Astrocyte (in vitro differentiated cells and primary cell): ENCODE measurements around the gene ERC1. TPM values are rescaled to one million over a fixed set of nuclear protein-coding genes. Genes with fewer than 3 reads are reported as not detected.

Experiments used
- DNase-seq: peaks from one replicate; pipeline ENCODE4 v3.0.0-alpha.2; 2010; ENCODE audit warnings: low read depth
- FAIRE-seq: peaks from 2 replicates; lab custom pipeline; 2011; peaks lifted over from hg19 to GRCh38; lab: Jason Lieb, UNC
- H2AFZ ChIP-seq: 2 replicates; pipeline ENCODE4 v1.6.0; 2012; ENCODE audit warnings: low read depth, low read length, inconsistent platforms
- H3K27ac ChIP-seq: 2 replicates; pipeline ENCODE4 v1.5.1; 2011; ENCODE audit warnings: low read depth, low read length, inconsistent platforms
- H3K27me3 ChIP-seq: 2 replicates; pipeline ENCODE4 v1.6.0; 2011; ENCODE audit warnings: low read length, inconsistent platforms; ENCODE audit not compliant: insufficient read depth
- H3K36me3 ChIP-seq: 2 replicates; pipeline ENCODE4 v1.5.1; 2011; ENCODE audit warnings: low read length, inconsistent platforms; ENCODE audit not compliant: insufficient read depth
- H3K4me1 ChIP-seq: 2 replicates; pipeline ENCODE4 v1.5.1; 2011; ENCODE audit warnings: low read length, inconsistent platforms; ENCODE audit not compliant: insufficient read depth
- H3K4me2 ChIP-seq: 2 replicates; pipeline ENCODE4 v1.6.0; 2012; ENCODE audit warnings: low read length, inconsistent platforms
- H3K4me3 ChIP-seq: 2 replicates; pipeline ENCODE4 v1.5.1; 2011; ENCODE audit warnings: low read depth, mild to moderate bottlenecking, low read length, inconsistent platforms; ENCODE audit not compliant: insufficient read depth
- H3K79me2 ChIP-seq: 2 replicates; pipeline ENCODE4 v1.6.0; 2012; ENCODE audit warnings: mild to moderate bottlenecking, low read length, inconsistent platforms; ENCODE audit not compliant: insufficient read depth
- H3K9ac ChIP-seq: 2 replicates; pipeline ENCODE4 v1.6.0; 2012; ENCODE audit warnings: mild to moderate bottlenecking, low read length, inconsistent platforms
- H3K9me3 ChIP-seq: 2 replicates; pipeline ENCODE4 v1.5.1; 2012; ENCODE audit warnings: low read depth, mild to moderate bottlenecking, low read length, inconsistent platforms; ENCODE audit not compliant: insufficient read depth
- H4K20me1 ChIP-seq: 2 replicates; pipeline ENCODE4 v1.6.0; 2012; ENCODE audit warnings: low read length, inconsistent platforms; ENCODE audit not compliant: insufficient read depth
- H3K27ac Mint-ChIP-seq: one replicate; pipeline ENCODE4 v1.8.0; 2021; ENCODE audit warnings: mild to moderate bottlenecking, mixed read lengths; ENCODE audit not compliant: unreplicated experiment
- H3K27me3 Mint-ChIP-seq: one replicate; pipeline ENCODE4 v1.8.0; 2021; ENCODE audit warnings: low read depth, mixed read lengths; ENCODE audit not compliant: unreplicated experiment
- H3K36me3 Mint-ChIP-seq: one replicate; pipeline ENCODE4 v1.8.0; 2021; ENCODE audit warnings: low read depth, mixed read lengths; ENCODE audit not compliant: unreplicated experiment
- H3K4me1 Mint-ChIP-seq: one replicate; pipeline ENCODE4 v1.8.0; 2021; ENCODE audit warnings: low read depth, mixed read lengths; ENCODE audit not compliant: unreplicated experiment
- H3K4me3 Mint-ChIP-seq: one replicate; pipeline ENCODE4 v1.8.0; 2021; ENCODE audit warnings: mild to moderate bottlenecking, moderate library complexity, mixed read lengths; ENCODE audit not compliant: unreplicated experiment
- H3K9me3 Mint-ChIP-seq: one replicate; pipeline ENCODE4 v1.8.0; 2021; ENCODE audit warnings: mild to moderate bottlenecking, mixed read lengths; ENCODE audit not compliant: unreplicated experiment
- EZH2 ChIP-seq: IDR thresholded peaks from 2 replicates; pipeline ENCODE4 v1.6.1; 2012; ENCODE audit warnings: mild to moderate bottlenecking, low read length, inconsistent platforms; ENCODE audit not compliant: insufficient read depth
- total RNA-seq: library from RNA; stranded (reverse); gene quantifications from 2 replicates; pipeline ENCODE4 v1.2.1, GENCODE V29; 2021
- TF ChIP-seq, protein P1 (sequence below): IDR thresholded peaks from 2 replicates; pipeline ENCODE4 v1.5.1; 2011; ENCODE audit warnings: low read depth, mild to moderate bottlenecking, inconsistent platforms, low read length, moderate library complexity; ENCODE audit not compliant: insufficient read depth

ERC1 gene
- total RNA-seq, 1 donor from 2014 or later = 67.1 TPM

DNA sequence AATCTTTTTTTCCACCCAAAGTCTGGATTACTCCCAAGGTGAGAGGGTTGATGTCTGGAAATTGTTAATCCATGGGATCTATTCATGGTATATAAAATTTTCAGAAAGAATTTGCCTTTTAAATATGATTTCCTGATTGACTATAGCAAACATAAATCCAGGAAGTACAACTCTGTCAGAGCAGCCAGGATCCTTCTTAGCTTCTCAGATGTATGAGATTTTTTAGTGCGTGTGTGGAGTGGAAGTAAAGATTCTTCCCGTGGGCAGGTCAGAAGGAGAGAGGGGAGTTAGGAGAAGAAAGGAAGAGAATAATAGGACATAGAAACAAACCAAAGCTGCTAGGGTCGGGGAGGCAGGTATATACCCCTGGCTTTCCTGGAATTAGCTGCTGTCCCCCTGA, 444.0 kb downstream of the ERC1 start:
- H2AFZ ChIP-seq = no peak overlapping the region
- H3K27me3 ChIP-seq = no peaks in the 10 kb centered on the region
- no peaks in the 10 kb centered on the region for H4K20me1 ChIP-seq
- FAIRE-seq (no peak), DNase-seq (no peak)
- Mint-ChIP-seq H3K36me3 (peaks cover 2% of the 10 kb centered on the region), H3K27me3 (no peaks in the 10 kb centered on the region), H3K4me3 (no peak overlapping the region), H3K9me3 (no peaks in the 10 kb centered on the region), H3K4me1 (peaks cover 14% of the 10 kb centered on the region), H3K27ac (no peak overlapping the region)
- no peaks in the 10 kb centered on the region for H3K79me2 ChIP-seq
- H3K9me3 ChIP-seq = no peaks in the 10 kb centered on the region
- no peak for TF ChIP-seq EZH2
- TF ChIP-seq, protein P1, sequence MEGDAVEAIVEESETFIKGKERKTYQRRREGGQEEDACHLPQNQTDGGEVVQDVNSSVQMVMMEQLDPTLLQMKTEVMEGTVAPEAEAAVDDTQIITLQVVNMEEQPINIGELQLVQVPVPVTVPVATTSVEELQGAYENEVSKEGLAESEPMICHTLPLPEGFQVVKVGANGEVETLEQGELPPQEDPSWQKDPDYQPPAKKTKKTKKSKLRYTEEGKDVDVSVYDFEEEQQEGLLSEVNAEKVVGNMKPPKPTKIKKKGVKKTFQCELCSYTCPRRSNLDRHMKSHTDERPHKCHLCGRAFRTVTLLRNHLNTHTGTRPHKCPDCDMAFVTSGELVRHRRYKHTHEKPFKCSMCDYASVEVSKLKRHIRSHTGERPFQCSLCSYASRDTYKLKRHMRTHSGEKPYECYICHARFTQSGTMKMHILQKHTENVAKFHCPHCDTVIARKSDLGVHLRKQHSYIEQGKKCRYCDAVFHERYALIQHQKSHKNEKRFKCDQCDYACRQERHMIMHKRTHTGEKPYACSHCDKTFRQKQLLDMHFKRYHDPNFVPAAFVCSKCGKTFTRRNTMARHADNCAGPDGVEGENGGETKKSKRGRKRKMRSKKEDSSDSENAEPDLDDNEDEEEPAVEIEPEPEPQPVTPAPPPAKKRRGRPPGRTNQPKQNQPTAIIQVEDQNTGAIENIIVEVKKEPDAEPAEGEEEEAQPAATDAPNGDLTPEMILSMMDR = no peak
- H3K4me3 ChIP-seq = no peak overlapping the region
- H3K27ac ChIP-seq = no peak overlapping the region
- peak overlapping the region; percentile 13 for H3K4me2 ChIP-seq
- no peaks in the 10 kb centered on the region for H3K36me3 ChIP-seq
- peaks cover 6% of the 10 kb centered on the region for H3K4me1 ChIP-seq
- no peak overlapping the region for H3K9ac ChIP-seq

DNA sequence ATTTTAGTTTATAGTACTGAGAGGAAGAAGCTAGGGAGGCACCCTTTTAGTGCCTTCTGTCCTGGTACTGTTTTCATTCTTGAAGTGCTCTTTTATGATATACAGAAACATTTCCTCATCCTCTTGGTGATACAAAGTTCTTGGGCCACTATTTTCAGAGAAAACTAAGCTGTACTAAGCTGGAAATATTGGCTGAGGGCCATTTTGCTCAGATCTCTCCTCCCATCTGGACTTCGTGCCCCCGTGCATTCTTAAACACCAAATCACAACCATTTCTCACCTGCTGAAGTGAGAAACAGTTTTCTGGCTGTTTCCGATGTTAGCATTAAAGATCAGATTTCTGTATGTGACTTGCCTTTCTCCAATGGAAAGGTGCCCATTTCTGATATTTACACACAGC, 444.4 kb downstream of the ERC1 start:
- Histone ChIP-seq H3K36me3 (no peaks in the 10 kb centered on the region), H4K20me1 (no peaks in the 10 kb centered on the region), H3K79me2 (no peaks in the 10 kb centered on the region), H3K4me1 (peaks cover 6% of the 10 kb centered on the region), H2AFZ (no peak overlapping the region), H3K4me3 (no peak overlapping the region), H3K9ac (no peak overlapping the region), H3K27me3 (no peaks in the 10 kb centered on the region), H3K4me2 (peak overlapping the region; percentile 13), H3K27ac (no peak overlapping the region), H3K9me3 (no peaks in the 10 kb centered on the region)
- DNase-seq = peak; percentile 52
- Mint-ChIP-seq H3K27ac (no peak overlapping the region), H3K4me3 (no peak overlapping the region), H3K4me1 (peaks cover 14% of the 10 kb centered on the region), H3K36me3 (peaks cover 2% of the 10 kb centered on the region), H3K9me3 (no peaks in the 10 kb centered on the region), H3K27me3 (no peaks in the 10 kb centered on the region)
- no peak for TF ChIP-seq EZH2
- TF ChIP-seq, protein P1 = no peak
- FAIRE-seq = no peak

DNA sequence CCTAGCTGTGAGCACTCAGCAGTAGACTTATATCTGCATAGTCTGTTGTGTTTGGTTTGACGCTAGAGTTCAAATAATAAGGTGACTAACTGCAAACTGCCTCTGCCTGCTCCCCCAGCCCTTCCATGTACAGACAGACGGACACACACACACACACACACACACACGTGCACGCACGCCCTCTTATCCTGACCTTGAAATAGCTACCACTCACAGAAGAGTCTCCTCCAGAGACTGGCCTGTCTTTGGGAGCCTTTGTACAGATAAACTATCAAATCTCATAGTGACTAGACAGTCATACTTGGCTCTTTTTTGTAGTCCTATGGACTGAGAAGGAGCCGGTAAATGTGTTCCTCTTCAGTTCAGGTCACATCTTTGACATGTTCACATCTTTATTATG, 445.0 kb downstream of the ERC1 start:
- Histone ChIP-seq H3K9me3 (no peaks in the 10 kb centered on the region), H3K4me2 (no peak overlapping the region), H3K4me1 (peaks cover 6% of the 10 kb centered on the region), H3K4me3 (no peak overlapping the region), H3K27me3 (no peaks in the 10 kb centered on the region), H3K9ac (no peak overlapping the region), H2AFZ (no peak overlapping the region), H3K79me2 (no peaks in the 10 kb centered on the region), H3K36me3 (no peaks in the 10 kb centered on the region), H4K20me1 (no peaks in the 10 kb centered on the region), H3K27ac (no peak overlapping the region)
- Mint-ChIP-seq H3K27me3 (no peaks in the 10 kb centered on the region), H3K36me3 (peaks cover 2% of the 10 kb centered on the region), H3K4me1 (peaks cover 14% of the 10 kb centered on the region), H3K27ac (no peak overlapping the region), H3K4me3 (no peak overlapping the region), H3K9me3 (no peaks in the 10 kb centered on the region)
- no peak for FAIRE-seq
- DNase-seq = no peak
- TF ChIP-seq, protein P1 = no peak
- TF ChIP-seq EZH2 = no peak
